ENCODE measurements around the gene SFRP2. TPM values are rescaled to one million over a fixed set of nuclear protein-coding genes. Genes with fewer than 3 reads are reported as not detected.

SFRP2 gene
- polyA plus RNA-seq, 3 donors = not detected

- H3K79me2 ChIP-seq (ENCODE audit: insufficient read depth, low read length) = peaks cover 4% of the 10 kb centered on the region
- H3K9me3 ChIP-seq (replicated peaks in 1 of 2; ENCODE audit: control insufficient read depth in 1 of 2, insufficient read depth in 1 of 2, low read length in 2 of 2) = no peaks in the 10 kb centered on the region
- intact Hi-C loops (cut with micrococcal nuclease) = loop anchor here in 1 of 2 donors (10.0 kb wide), 1 partner anchor 64 kb away; the partner anchor contains the start of gene TLR2
- H3K4me2 ChIP-seq (replicated peaks; ENCODE audit: extremely low read depth, low read length, poor library complexity, severe bottlenecking) = no peak overlapping the region
- peaks cover 57 to 61% of the 10 kb centered on the region in 2 donors for H3K4me1 ChIP-seq (ENCODE audit: control insufficient read depth in 1 of 2, insufficient read depth in 2 of 2, low read length in 2 of 2)
- 51% methylated on average over 6 of the region's 6 CpGs for WGBS (ENCODE audit: insufficient coverage)
- H3K4me1 Mint-ChIP-seq = peaks cover 64% of the 10 kb centered on the region
- H3K9ac ChIP-seq (ENCODE audit: insufficient read depth, low read length, poor library complexity, severe bottlenecking) = no peak overlapping the region
- H3K4me3 ChIP-seq (replicated peaks in 1 of 3; ENCODE audit: low read depth in 2 of 3, low read length in 3 of 3) = peak overlapping the region in 1 of 3 experiments; percentile 26
- H3K27ac Mint-ChIP-seq = peak overlapping the region in 6 of 7 donors; percentile 27 to 93 (median 70)
- no peak overlapping the region for H2AFZ ChIP-seq (ENCODE audit: insufficient read depth, low read depth, low read length, poor library complexity, severe bottlenecking)
- no peaks in the 10 kb centered on the region for H3K27me3 ChIP-seq (ENCODE audit: control insufficient read depth in 2 of 2, insufficient read depth in 2 of 2, low read length in 2 of 2)
- peak in 2 of 3 donors; percentile 32 to 47 for DNase-seq
- H3K36me3 ChIP-seq (replicated peaks in 1 of 2; ENCODE audit: control insufficient read depth in 1 of 2, insufficient read depth in 2 of 2, low read length in 2 of 2) = no peaks in the 10 kb centered on the region
- H3K9me3 Mint-ChIP-seq = peaks cover 0 to 3% (median 0%) of the 10 kb centered on the region in 7 donors
- TF ChIP-seq CTCF (IDR thresholded peaks at IDR 0.05) = no peak
- no peak overlapping the region for H3K4me3 Mint-ChIP-seq
- no peaks in the 10 kb centered on the region for H4K20me1 ChIP-seq (ENCODE audit: insufficient read depth, low read length)
- H3K27ac ChIP-seq (ENCODE audit: low read depth in 1 of 2, low read length in 2 of 2) = peak overlapping the region in 1 of 2 donors; percentile 74
- peaks cover 0 to 4% (median 0%) of the 10 kb centered on the region in 3 donors for H3K27me3 Mint-ChIP-seq (ENCODE audit: low read depth in 3 of 3)
- H3K36me3 Mint-ChIP-seq = peaks cover 0 to 10% of the 10 kb centered on the region in 2 donors
These were observed 40.5 kb downstream of the SFRP2 start for GRCh38 chr4:153748378-153748777.

GRCh38 chr4:153747406-153747955, 41.4 kb downstream of the SFRP2 start:
- WGBS (ENCODE audit: insufficient coverage) = 0% methylated on average over 3 of the region's 4 CpGs
- Mint-ChIP-seq H3K27ac (peak overlapping the region; percentile 69 to 93 (median 78)), H3K27me3 (ENCODE audit: low read depth in 3 of 3) (peaks cover 0 to 2% (median 0%) of the 10 kb centered on the region in 3 donors), H3K4me3 (peak overlapping the region in 1 of 2 donors; percentile 80), H3K4me1 (peaks cover 70% of the 10 kb centered on the region), H3K9me3 (peaks cover 0 to 3% (median 0%) of the 10 kb centered on the region in 7 donors), H3K36me3 (peaks cover 4 to 14% of the 10 kb centered on the region in 2 donors)
- Histone ChIP-seq H3K27ac (ENCODE audit: low read depth in 1 of 2, low read length in 2 of 2) (peak overlapping the region in 1 of 2 donors; percentile 74), H3K4me3 (replicated peaks in 1 of 3; ENCODE audit: low read depth in 2 of 3, low read length in 3 of 3) (peak overlapping the region in 1 of 3 experiments; percentile 26), H3K9ac (ENCODE audit: insufficient read depth, low read length, poor library complexity, severe bottlenecking) (no peak overlapping the region), H3K36me3 (replicated peaks in 1 of 2; ENCODE audit: control insufficient read depth in 1 of 2, insufficient read depth in 2 of 2, low read length in 2 of 2) (no peaks in the 10 kb centered on the region), H3K27me3 (ENCODE audit: control insufficient read depth in 2 of 2, insufficient read depth in 2 of 2, low read length in 2 of 2) (no peaks in the 10 kb centered on the region), H3K4me2 (replicated peaks; ENCODE audit: extremely low read depth, low read length, poor library complexity, severe bottlenecking) (peak overlapping the region; percentile 58), H4K20me1 (ENCODE audit: insufficient read depth, low read length) (no peaks in the 10 kb centered on the region), H3K9me3 (replicated peaks in 1 of 2; ENCODE audit: control insufficient read depth in 1 of 2, insufficient read depth in 1 of 2, low read length in 2 of 2) (no peaks in the 10 kb centered on the region), H2AFZ (ENCODE audit: insufficient read depth, low read depth, low read length, poor library complexity, severe bottlenecking) (peak overlapping the region; percentile 69), H3K4me1 (ENCODE audit: control insufficient read depth in 1 of 2, insufficient read depth in 2 of 2, low read length in 2 of 2) (peaks cover 59 to 68% of the 10 kb centered on the region in 2 donors), H3K79me2 (ENCODE audit: insufficient read depth, low read length) (peaks cover 4% of the 10 kb centered on the region)
- no peak for TF ChIP-seq CTCF (IDR thresholded peaks at IDR 0.05)
- DNase-seq = peak in 2 of 3 donors; percentile 31 to 46
- intact Hi-C loops (cut with micrococcal nuclease) = loop anchor here in 1 of 2 donors (10.0 kb wide), 1 partner anchor 63 kb away; the partner anchor contains the start of gene TLR2

All from CD14-positive monocyte (primary cell).